Measurements from ENCODE around the gene TPI1.

Gene TPI1

DNA sequence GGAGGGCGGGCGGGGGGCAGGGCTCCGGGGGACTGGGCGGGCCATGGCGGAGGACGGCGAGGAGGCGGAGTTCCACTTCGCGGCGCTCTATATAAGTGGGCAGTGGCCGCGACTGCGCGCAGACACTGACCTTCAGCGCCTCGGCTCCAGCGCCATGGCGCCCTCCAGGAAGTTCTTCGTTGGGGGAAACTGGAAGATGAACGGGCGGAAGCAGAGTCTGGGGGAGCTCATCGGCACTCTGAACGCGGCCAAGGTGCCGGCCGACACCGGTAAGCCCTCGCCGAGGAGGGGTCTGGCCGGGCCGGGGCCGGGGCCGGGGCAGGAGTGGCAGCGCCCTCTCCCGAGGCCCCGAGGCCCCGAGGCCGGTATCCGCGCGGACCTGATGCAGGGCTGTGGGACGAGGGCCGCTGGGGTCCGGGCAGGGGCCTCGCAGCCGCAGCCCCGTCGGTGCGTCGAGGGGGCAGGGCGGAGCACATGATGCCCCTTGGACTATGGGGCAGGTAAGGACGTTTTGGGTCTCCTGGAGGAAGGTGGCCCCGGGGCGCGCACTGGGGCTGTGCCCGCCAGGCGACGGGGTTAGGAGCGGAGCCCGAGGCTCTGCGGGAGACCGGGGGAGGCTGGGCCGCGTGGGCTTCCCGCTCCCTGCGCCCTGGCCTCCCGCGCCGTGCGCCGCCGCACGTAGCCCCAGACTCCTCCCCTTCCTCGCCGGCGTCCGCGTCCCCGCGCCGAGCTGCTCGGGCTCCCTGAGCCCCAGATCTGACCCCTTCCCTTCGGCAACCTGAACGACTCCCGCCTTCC is at the start of gene TPI1:
Gene TPI1, plus strand, starts transcription at position 119 of the 798 bp plus-strand sequence. Its CDS starts 36 bp downstream, at position 155.
- DNase-seq = peak; percentile 90

- DNase-seq = no peak
Observed at GRCh38 chr12:6817662-6818157, 49.6 kb upstream of the TPI1 start.

- no peak for DNase-seq
Observed at GRCh38 chr12:6818222-6818621, 49.1 kb upstream of the TPI1 start.

DNA sequence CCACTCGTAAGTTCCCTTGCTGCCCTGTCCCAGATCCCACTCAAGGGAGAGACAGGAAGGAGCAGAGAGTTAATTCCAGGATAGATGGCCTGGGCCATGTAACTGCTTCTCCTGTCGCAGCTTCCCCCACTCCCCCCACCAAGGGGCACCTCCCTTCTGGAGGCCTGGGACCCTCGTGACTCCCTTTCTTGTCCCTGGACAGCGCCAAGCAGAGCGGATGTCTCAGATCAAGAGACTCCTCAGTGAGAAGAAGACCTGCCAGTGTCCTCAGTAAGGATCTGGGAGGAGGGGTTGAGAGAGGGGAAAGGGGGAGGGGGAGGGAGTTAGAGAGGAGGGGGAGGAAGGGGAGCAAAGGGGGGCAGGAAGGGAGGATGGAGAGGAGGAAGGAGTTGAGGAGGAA is 48.7 kb upstream of the TPI1 start:
- no peak for DNase-seq

DNA sequence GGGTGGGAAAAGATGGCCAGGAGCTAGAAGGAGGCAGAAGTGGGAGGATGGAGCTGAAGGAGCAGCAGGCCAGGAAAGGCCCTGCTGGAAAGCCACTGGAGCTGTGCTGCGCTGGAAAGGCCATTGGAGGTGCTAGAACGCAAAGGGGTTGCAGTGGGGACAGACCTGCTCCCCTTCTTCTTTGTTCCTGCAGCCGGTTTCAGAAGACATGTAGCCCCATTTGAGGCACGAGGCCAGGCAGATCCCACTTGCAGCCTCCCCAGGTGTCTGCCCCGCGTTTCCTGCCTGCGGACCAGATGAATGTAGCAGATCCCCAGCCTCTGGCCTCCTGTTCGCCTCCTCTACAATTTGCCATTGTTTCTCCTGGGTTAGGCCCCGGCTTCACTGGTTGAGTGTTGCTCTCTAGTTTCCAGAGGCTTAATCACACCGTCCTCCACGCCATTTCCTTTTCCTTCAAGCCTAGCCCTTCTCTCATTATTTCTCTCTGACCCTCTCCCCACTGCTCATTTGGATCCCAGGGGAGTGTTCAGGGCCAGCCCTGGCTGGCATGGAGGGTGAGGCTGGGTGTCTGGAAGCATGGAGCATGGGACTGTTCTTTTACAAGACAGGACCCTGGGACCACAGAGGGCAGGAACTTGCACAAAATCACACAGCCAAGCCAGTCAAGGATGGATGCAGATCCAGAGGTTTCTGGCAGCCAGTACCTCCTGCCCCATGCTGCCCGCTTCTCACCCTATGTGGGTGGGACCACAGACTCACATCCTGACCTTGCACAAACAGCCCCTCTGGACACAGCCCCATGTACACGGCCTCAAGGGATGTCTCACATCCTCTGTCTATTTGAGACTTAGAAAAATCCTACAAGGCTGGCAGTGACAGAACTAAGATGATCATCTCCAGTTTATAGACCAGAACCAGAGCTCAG is 48.0 kb upstream of the TPI1 start:
- DNase-seq = no peak

DNA sequence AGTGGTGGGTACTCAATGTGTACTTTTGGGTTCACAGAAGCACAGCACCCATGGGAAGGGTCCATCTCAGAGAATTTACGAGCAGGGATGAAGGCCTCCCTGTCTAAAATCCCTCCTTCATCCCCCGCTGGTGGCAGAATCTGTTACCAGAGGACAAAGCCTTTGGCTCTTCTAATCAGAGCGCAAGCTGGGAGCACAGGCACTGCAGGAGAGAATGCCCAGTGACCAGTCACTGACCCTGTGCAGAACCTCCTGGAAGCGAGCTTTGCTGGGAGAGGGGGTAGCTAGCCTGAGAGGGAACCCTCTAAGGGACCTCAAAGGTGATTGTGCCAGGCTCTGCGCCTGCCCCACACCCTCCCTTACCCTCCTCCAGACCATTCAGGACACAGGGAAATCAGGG is 47.2 kb upstream of the TPI1 start:
- DNase-seq = no peak

DNA sequence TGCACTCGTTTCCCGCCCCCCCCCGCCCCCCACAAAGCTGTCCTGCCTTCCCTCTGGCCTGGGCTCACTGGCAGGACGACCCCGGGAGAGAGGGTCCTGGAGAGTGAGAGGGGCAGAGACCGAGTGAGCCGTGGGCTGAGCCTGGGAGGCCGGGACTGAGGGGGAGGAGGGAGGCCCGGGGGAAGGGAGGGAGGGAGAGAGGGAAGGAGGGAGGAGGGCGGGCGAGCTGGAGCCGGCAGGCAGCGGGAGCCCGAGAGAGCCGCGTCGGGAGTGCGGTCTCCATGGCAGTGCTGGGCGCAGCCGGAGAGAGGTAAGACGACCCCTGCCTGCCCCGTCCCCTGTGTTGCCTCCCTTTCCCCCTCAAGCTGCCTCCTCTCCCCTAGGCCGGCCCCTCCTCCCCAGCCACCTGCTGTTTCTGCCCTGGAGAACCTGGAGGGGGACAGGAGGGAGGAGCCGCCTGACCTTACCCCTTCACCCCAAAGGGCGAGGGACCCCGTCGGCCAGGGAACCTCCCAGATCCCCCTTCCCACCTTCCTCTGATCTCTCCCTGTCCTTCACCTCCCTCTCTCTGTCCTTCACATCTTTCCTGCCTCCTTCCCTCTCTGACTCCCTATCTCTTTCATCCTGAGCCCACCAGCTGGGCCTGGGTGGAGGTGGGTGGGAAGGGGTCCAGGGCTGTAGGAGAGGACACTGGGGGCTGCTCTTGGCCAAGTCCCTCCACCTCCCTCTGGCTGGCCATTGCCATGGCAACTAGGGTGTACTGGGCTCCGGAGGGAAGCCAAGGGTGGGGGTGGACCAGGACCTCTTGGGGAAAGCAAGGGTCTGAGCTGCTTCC is 45.5 kb upstream of the TPI1 start, which contains the start of gene GPR162:
Gene GPR162, plus strand, starts transcription at position 231 of the 835 bp plus-strand sequence. CDS start 2,078 bp downstream, outside the sequence.
- peak; percentile 93 for DNase-seq

DNA sequence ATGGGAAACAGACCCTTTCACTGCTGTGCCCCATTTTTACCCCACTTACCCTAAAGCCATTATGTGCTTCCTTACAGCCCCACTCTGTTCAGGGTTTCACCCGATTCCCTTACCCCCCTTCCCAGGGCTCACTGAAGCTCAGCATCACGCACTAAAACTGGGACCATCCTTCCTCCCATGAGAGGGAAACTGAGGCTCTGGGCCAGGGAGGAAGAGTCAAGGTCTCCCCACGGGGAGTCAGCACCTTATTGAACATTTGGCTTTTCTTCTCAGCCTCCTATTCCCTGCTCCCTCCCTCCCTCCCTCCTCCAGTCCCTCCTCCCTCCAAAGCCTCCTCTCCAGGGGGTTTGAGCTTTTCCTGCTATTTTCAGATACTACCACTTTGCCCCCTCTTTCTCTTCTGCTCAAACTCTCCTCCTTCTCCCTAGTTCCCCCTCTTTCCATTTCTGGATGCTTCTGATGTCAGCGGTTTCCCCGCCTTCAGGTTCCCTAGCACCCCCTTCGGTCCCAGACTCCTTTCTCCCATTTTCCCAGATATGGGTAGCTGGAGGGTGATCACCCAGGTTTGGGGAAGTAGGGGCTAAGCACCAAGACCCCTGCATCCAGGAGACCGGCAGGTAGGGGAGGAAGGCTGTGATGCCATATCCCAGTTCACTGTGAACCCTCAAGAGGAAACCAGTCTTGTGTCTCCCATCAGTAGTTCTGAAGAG is 44.8 kb upstream of the TPI1 start:
- no peak for DNase-seq

GRCh38 chr12:6823182-6824084 is 43.9 kb upstream of the TPI1 start:
- DNase-seq = no peak

- DNase-seq = no peak
Observed at GRCh38 chr12:6824085-6824775, 43.1 kb upstream of the TPI1 start.

GRCh38 chr12:6824901-6825381 is 42.4 kb upstream of the TPI1 start:
- DNase-seq = peak; percentile 46

- DNase-seq = peak; percentile 91
Observed at GRCh38 chr12:6825398-6826124, 41.8 kb upstream of the TPI1 start.

GRCh38 chr12:6826125-6826733 is 41.1 kb upstream of the TPI1 start:
- no peak for DNase-seq

GRCh38 chr12:6826734-6827436 is 40.4 kb upstream of the TPI1 start:
- DNase-seq = no peak

GRCh38 chr12:6827437-6827911 is 39.9 kb upstream of the TPI1 start:
- DNase-seq = peak; percentile 95

DNA sequence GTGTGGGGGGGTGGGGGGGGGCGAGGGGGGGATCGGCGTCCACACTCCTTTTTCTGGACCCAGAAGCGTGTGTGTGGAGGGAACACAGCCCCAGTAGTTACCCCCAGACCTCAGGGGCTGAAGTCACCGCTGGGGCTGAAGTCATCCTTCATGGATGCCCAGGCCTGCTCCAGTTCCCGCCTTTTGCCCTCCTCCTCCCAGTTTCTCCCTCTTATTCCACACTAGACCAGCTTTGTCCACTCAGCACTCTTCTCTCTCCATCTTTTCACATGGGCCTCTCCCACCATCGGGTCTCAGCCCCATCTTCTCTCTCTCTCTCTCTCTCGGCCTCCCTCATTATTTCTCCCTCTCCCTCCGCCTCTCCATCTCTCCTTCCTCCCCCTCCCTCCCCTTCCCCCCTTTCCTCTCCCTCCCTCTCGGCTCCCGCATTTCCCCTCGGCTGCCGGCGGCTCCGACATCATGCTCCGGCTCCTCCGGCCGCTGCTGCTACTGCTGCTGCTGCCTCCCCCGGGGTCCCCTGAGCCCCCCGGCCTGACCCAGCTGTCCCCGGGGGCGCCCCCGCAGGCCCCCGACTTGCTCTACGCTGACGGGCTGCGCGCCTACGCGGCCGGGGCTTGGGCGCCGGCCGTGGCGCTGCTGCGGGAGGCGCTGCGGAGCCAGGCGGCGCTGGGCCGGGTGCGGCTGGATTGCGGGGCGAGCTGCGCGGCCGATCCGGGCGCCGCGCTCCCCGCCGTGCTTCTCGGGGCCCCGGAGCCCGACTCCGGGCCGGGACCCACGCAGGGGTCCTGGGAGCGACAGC is 39.1 kb upstream of the TPI1 start, which contains the start of gene P3H3:
Gene P3H3, plus strand, starts transcription at position 426 of the 799 bp plus-strand sequence. Its CDS starts 34 bp downstream, at position 460.
- DNase-seq = peak; percentile 83
